Smooth muscle cell (in vitro differentiated cells): Measurements from ENCODE around the gene ABITRAM. TPM values are rescaled to one million over a fixed set of nuclear protein-coding genes. Genes with fewer than 3 reads are reported as not detected.
"Not testable (repeated sequence)": the region's sequence is repeated elsewhere in the genome, so short reads cannot be mapped to it uniquely, and the experiment has no call there.

Experiments
- DNase-seq: peaks from one replicate; lab custom pipeline; 2025; ENCODE audit not compliant: unreplicated experiment; lab: John Stamatoyannopoulos, UW
- H2AFZ ChIP-seq: fragments of 200-600 bp; sonication (generic); 2 replicates; pipeline ENCODE4 v1.6.0; 2016; ENCODE audit warnings: antibody characterized with exemption, low read depth, mild to moderate bottlenecking
- H3F3A ChIP-seq: fragments of 200-600 bp; sonication (generic); 2 replicates; pipeline ENCODE4 v1.6.0; 2017; ENCODE audit warnings: antibody characterized with exemption, low read depth
- H3K27ac ChIP-seq: fragments of 200-600 bp; sonication (generic); 2 replicates; pipeline ENCODE4 v1.5.1; 2016; ENCODE audit warnings: low read depth, mild to moderate bottlenecking
- H3K27me3 ChIP-seq: fragments of 200-600 bp; sonication (generic); 2 replicates; pipeline ENCODE4 v1.6.1; 2016; ENCODE audit warnings: low read depth, mild to moderate bottlenecking
- H3K36me3 ChIP-seq: fragments of 200-600 bp; sonication (generic); 2 replicates; pipeline ENCODE4 v1.5.1; 2016; ENCODE audit warnings: low read depth
- H3K4me1 ChIP-seq: fragments of 200-600 bp; sonication (generic); 2 replicates; pipeline ENCODE4 v1.5.1; 2016; ENCODE audit warnings: low read depth
- H3K4me2 ChIP-seq: fragments of 200-600 bp; sonication (generic); 2 replicates; pipeline ENCODE4 v1.6.0; 2016; ENCODE audit warnings: mild to moderate bottlenecking
- H3K4me3 ChIP-seq: fragments of 200-600 bp; sonication (generic); 2 replicates; pipeline ENCODE4 v1.5.1; 2016; ENCODE audit warnings: mild to moderate bottlenecking
- H3K79me2 ChIP-seq: fragments of 200-600 bp; sonication (generic); 2 replicates; pipeline ENCODE4 v1.6.0; 2016; ENCODE audit warnings: low read depth, mild to moderate bottlenecking
- H3K9ac ChIP-seq: fragments of 200-600 bp; sonication (generic); 2 replicates; pipeline ENCODE4 v1.6.0; 2016; ENCODE audit warnings: low read depth
- H3K9me3 ChIP-seq: fragments of 200-600 bp; sonication (generic); replicated peaks from 2 replicates; pipeline ENCODE4 v1.5.1; 2016; ENCODE audit warnings: low read depth
- H4K20me1 ChIP-seq: fragments of 200-600 bp; sonication (generic); 2 replicates; pipeline ENCODE4 v1.6.0; 2016; ENCODE audit warnings: low read depth
- WGBS: methylation state at CpG from one replicate; pipeline ENCODE4 v1.1.7; 2016; ENCODE audit warnings: low lambda C conversion rate; 5-methylcytosine and 5-hydroxymethylcytosine counted together
- polyA plus RNA-seq: library from polyadenylated mRNA; unstranded; fragments of >200 nt; fragmentation: Nextera tagmentation; extraction: Ambion mirVana; gene quantifications from 2 replicates; pipeline ENCODE4 v1.2.1, GENCODE V29; 2016
- total RNA-seq: library from RNA; depleted of rRNA; stranded (reverse); fragments of >200 nt; gene quantifications from 2 replicates; pipeline ENCODE4 v1.2.3, GENCODE V29; 2014
- TF ChIP-seq, protein P1 (sequence below): fragments of 200-600 bp; sonication (generic); IDR thresholded peaks from 2 replicates; pipeline ENCODE4 v1.5.1; 2017; ENCODE audit warnings: borderline replicate concordance, mild to moderate bottlenecking, antibody characterized with exemption; ENCODE audit not compliant: insufficient read depth, poor library complexity, severe bottlenecking

The ABITRAM gene
- total and polyA plus RNA-seq, 2 experiments from 2014 or later, result 15.6 to 21.9 TPM

DNA sequence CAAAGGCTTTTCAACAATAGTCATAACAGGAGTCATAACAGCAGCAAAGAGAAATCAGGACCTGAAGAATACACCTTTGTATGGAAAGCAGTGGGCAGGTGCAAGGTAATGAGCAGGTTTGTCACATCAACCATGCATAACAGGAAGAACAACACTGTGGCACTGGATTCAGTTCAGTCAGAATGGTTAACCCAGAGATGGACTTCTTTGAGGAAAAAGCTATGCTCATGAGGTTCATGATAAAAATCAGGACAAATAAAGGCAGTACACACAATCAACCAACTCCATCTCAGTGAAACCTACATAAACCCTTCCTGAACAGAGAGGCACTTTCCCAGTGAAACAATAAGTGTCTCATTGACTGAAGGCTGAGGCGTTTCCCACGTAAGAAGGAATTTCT is 27.0 kb downstream of the ABITRAM start:
- Histone ChIP-seq H3K36me3 (no peaks in the 10 kb centered on the region), H3K4me1 (no peaks in the 10 kb centered on the region), H3K27ac (no peak overlapping the region), H3K79me2 (no peaks in the 10 kb centered on the region), H3K9me3 (no peaks in the 10 kb centered on the region), H2AFZ (no peak overlapping the region), H3K4me3 (no peak overlapping the region), H3K27me3 (no peaks in the 10 kb centered on the region), H3F3A (no peaks in the 10 kb centered on the region), H3K9ac (no peak overlapping the region), H3K4me2 (no peak overlapping the region), H4K20me1 (no peaks in the 10 kb centered on the region)
- no peak for DNase-seq
- 95% methylated on average over 2 of the region's 2 CpGs for WGBS
- TF ChIP-seq, protein P1, sequence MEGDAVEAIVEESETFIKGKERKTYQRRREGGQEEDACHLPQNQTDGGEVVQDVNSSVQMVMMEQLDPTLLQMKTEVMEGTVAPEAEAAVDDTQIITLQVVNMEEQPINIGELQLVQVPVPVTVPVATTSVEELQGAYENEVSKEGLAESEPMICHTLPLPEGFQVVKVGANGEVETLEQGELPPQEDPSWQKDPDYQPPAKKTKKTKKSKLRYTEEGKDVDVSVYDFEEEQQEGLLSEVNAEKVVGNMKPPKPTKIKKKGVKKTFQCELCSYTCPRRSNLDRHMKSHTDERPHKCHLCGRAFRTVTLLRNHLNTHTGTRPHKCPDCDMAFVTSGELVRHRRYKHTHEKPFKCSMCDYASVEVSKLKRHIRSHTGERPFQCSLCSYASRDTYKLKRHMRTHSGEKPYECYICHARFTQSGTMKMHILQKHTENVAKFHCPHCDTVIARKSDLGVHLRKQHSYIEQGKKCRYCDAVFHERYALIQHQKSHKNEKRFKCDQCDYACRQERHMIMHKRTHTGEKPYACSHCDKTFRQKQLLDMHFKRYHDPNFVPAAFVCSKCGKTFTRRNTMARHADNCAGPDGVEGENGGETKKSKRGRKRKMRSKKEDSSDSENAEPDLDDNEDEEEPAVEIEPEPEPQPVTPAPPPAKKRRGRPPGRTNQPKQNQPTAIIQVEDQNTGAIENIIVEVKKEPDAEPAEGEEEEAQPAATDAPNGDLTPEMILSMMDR, result no peak

DNA sequence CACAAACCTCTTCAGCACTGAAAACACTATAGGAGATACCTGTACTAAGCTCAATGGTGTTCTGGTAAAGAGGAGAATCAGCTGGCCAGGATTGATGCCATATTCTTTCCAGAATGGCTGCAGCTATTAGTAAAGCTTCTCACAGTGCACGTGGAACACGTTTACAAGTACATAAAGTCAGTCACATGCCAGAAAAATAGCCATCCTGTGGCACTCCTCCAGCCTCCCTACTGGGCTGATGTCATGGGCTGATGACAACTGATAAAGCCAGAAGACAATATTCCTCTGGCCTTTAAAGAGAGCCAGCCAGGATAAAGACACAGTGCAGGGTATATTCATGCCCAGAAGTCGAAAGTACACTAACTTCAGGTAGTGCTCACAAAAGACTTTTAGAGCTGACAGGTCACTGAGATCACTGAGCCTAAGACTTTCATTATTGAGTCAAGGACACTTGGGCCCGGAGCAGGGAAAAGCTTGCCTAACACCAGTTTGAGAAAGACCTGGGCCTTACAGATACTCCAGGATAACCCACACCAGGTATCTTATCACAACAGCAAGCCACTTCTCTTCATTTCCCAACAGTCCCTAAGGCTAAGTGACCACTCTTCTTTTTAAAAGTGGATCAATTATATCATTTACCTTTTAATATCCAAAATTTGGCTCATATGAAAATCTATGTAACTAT is 29.4 kb downstream of the ABITRAM start:
- H2AFZ ChIP-seq, result no peak overlapping the region
- H3K79me2 ChIP-seq, result no peaks in the 10 kb centered on the region
- no peak for DNase-seq
- no peaks in the 10 kb centered on the region for H3K9me3 ChIP-seq
- no peak overlapping the region for H3K4me2 ChIP-seq
- H4K20me1 ChIP-seq, result no peaks in the 10 kb centered on the region
- H3K4me3 ChIP-seq, result no peak overlapping the region
- no peaks in the 10 kb centered on the region for H3K4me1 ChIP-seq
- 77% methylated on average over 4 of the region's 4 CpGs for WGBS
- TF ChIP-seq, protein P1, result no peak
- no peak overlapping the region for H3K27ac ChIP-seq
- no peaks in the 10 kb centered on the region for H3K36me3 ChIP-seq
- H3K27me3 ChIP-seq, result no peaks in the 10 kb centered on the region
- H3F3A ChIP-seq, result no peaks in the 10 kb centered on the region
- H3K9ac ChIP-seq, result no peak overlapping the region

DNA sequence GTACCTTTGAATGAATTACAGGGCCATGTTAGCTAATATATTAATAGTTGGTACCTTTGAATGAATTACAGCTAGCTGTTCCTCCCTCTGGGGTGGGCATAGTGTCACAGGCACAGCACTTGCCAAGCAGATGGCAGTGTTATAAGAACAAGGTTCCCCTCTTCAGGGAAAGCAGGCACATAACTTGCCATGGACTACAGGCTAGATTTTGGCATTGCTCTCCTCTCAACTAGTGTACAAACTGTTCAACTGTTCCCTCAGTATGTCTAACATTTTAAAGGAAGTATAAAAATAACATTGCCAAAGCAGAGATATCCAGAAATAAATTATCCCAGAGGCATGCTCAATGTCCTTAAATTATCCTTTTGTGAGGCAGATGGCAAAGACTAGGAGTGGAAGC is 33.7 kb downstream of the ABITRAM start:
- H3K27ac ChIP-seq, result no peak overlapping the region
- H3K4me1 ChIP-seq, result no peaks in the 10 kb centered on the region
- no peak overlapping the region for H3K4me3 ChIP-seq
- DNase-seq, result no peak
- H3K36me3 ChIP-seq, result no peaks in the 10 kb centered on the region
- H3K4me2 ChIP-seq, result no peak overlapping the region
- H3F3A ChIP-seq, result no peaks in the 10 kb centered on the region
- H4K20me1 ChIP-seq, result no peaks in the 10 kb centered on the region
- TF ChIP-seq, protein P1, result no peak
- H2AFZ ChIP-seq, result no peak overlapping the region
- H3K27me3 ChIP-seq, result no peaks in the 10 kb centered on the region
- no peaks in the 10 kb centered on the region for H3K9me3 ChIP-seq
- H3K9ac ChIP-seq, result no peak overlapping the region
- no peaks in the 10 kb centered on the region for H3K79me2 ChIP-seq

DNA sequence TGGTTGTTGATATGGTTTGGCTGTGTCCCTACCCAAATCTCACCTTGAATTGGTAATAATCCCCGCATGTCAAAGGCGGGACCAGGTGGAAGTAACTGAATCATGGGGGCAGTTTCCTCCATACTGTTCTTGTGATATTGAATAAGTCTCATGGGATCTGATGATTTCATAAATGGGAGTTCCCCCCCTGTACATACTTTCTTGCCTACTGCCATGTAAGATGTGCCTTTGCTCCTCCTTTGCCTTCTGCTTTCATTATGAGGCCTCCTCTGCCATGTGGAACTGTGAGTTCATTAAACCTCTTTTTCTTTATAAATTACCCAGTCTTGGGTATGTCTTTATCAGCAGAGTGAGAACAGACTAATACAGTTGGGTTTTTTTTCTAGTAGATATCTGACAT is 37.2 kb downstream of the ABITRAM start:
- not testable (repeated sequence) for H3K9ac ChIP-seq, H3K4me3 ChIP-seq, H3K9me3 ChIP-seq, H3F3A ChIP-seq, H3K36me3 ChIP-seq, H3K4me1 ChIP-seq, H3K4me2 ChIP-seq, H3K27me3 ChIP-seq, H3K79me2 ChIP-seq, H3K27ac ChIP-seq, H2AFZ ChIP-seq, H4K20me1 ChIP-seq, DNase-seq
- WGBS, result 95% methylated on average over 2 of the region's 2 CpGs
